ENCODE measurements around the gene EBI3.
"Not testable (repeated sequence)": the region's sequence is repeated elsewhere in the genome, so short reads cannot be mapped to it uniquely, and the experiment has no call there.

Gene EBI3

DNA sequence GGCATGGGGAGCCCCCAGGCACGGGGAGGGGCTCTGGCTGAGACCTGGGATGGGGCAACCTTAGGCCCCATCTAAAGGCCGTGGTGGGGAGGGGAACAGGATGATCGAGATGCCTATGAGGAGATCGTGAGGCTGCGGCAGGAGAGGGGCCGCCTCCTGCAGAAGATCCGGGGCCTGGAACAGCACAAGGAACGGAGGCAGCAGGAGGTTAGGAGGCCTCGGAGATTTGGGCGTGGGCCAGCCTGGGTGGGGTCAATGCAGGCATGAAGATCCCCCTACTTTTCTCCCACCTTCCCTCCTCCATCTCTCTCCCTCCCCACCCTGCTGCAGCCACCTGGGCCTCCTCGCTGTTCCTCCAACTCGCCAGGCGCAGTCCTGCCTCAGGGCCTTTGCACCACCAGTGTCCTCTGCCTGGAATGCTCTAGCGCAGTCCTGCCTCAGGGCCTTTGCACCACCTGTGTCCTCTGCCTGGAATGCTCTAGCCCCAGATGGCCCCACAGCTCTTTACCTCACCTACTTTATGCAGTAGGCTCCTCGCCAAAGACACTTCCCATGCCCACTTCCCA is 19.1 kb upstream of the EBI3 start:
- ChIA-PET POLR2A (no interaction called here), CTCF (interaction anchor here (0.7 to 3.6 kb wide), 2 partner anchors 21 to 192 kb away, joined by 3 to 24 read pairs; partner anchors contain the start of genes CHAF1A and EBI3)
- H3K4me3 ChIP-seq (ENCODE audit: low read depth, low read length) = no peak overlapping the region
- no peak for DNase-seq (ENCODE audit: low read depth, low spot score)
- TF ChIP-seq, protein P1, sequence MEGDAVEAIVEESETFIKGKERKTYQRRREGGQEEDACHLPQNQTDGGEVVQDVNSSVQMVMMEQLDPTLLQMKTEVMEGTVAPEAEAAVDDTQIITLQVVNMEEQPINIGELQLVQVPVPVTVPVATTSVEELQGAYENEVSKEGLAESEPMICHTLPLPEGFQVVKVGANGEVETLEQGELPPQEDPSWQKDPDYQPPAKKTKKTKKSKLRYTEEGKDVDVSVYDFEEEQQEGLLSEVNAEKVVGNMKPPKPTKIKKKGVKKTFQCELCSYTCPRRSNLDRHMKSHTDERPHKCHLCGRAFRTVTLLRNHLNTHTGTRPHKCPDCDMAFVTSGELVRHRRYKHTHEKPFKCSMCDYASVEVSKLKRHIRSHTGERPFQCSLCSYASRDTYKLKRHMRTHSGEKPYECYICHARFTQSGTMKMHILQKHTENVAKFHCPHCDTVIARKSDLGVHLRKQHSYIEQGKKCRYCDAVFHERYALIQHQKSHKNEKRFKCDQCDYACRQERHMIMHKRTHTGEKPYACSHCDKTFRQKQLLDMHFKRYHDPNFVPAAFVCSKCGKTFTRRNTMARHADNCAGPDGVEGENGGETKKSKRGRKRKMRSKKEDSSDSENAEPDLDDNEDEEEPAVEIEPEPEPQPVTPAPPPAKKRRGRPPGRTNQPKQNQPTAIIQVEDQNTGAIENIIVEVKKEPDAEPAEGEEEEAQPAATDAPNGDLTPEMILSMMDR (IDR thresholded peaks at IDR 0.05; ENCODE audit: insufficient read depth, low read length, missing control alignments) = no peak

DNA sequence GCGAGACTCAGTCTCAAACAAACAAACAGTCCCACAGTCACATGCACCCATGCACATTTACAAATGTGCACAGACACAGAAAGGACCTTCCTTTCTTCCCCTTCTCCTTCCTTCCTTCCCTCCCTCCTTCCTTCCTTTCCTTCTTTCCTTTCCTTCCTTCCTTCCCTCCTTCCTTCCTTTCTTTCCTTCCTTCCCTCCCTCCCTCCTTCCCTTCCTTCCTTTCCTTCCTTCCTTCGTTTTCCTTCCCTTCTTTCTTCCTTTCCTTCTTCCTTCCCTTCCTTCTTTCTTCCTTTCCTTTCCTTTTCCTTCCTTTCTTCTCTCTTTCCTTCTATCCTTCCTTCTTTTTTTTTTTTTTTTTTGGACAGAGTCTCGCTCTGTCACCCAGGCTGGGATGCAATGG is 16.2 kb upstream of the EBI3 start:
- no peak overlapping the region for H3K4me3 ChIP-seq (ENCODE audit: low read depth, low read length)
- no peak for DNase-seq (ENCODE audit: low read depth, low spot score)
- TF ChIP-seq, protein P1 (IDR thresholded peaks at IDR 0.05; ENCODE audit: insufficient read depth, low read length, missing control alignments) = no peak
- ChIA-PET POLR2A (interaction anchor here (0.7 kb wide), 1 partner anchor 7 kb away, joined by 4 read pairs; no protein-coding TSS in a partner anchor), CTCF (interaction anchor here (1.0 kb wide), 1 partner anchor 11 kb away, joined by 4 read pairs; no protein-coding TSS in a partner anchor)

DNA sequence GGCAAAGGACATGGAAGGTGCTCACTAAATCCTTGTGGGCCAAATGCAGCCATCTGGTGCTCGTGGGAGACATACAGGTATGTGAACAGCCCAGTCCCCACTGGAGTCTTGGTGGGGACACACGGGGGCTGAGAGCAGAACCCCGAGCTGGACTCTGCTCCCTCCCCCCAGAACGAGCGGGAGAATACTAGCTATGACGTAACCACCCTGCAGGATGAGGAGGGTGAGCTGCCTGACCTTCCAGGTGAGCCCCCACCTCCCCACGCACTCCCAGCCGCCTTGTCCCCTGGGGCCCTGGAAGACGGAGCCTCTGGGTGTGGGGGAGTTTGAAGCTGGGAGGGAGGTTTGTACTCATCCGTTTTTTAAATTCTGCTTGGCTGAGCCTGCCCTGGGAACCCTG is 13.5 kb upstream of the EBI3 start:
- TF ChIP-seq, protein P1 (IDR thresholded peaks at IDR 0.05; ENCODE audit: insufficient read depth, low read length, missing control alignments) = no peak
- CTCF ChIA-PET = interaction anchor here (0.7 to 4.6 kb wide), 3 partner anchors 8 to 16 kb away, joined by 3 to 25 read pairs (median 3); no protein-coding TSS in a partner anchor
- POLR2A ChIA-PET = no interaction called here

DNA sequence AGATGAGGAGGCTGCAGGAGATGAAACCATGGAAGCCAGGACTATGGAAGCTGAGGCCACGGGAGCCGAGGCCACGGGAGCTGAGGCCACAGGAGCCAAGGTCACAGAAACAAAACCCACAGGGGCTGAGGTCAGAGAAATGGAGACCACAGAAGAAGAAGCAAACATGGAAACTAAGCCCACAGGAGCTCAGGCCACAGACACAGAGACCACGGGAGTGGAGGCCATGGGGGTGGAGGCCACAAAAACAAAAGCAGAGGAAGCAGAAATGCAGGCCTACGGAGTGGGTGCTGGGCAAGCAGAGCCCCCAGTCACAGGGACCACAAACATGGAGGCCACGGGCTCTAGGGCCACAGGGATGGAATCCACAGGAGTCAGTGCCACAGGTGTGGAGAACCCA is 12.5 kb upstream of the EBI3 start:
- H3K4me3 ChIP-seq (ENCODE audit: low read depth, low read length) = no peak overlapping the region
- no peak for DNase-seq (ENCODE audit: low read depth, low spot score)
- ChIA-PET POLR2A (interaction anchor here (0.6 kb wide), 1 partner anchor 229 kb away, joined by 5 read pairs; no protein-coding TSS in a partner anchor), CTCF (interaction anchor here (0.9 to 4.6 kb wide), 3 partner anchors 9 to 27 kb away, joined by 3 to 25 read pairs (median 3); no protein-coding TSS in a partner anchor)
- TF ChIP-seq, protein P1 (IDR thresholded peaks at IDR 0.05; ENCODE audit: insufficient read depth, low read length, missing control alignments) = no peak

More for the DNA sequence above, 13.5 kb upstream of the EBI3 start:
- DNase-seq (ENCODE audit: low read depth, low spot score) = no peak
- no peak overlapping the region for H3K4me3 ChIP-seq (ENCODE audit: low read depth, low read length)

DNA sequence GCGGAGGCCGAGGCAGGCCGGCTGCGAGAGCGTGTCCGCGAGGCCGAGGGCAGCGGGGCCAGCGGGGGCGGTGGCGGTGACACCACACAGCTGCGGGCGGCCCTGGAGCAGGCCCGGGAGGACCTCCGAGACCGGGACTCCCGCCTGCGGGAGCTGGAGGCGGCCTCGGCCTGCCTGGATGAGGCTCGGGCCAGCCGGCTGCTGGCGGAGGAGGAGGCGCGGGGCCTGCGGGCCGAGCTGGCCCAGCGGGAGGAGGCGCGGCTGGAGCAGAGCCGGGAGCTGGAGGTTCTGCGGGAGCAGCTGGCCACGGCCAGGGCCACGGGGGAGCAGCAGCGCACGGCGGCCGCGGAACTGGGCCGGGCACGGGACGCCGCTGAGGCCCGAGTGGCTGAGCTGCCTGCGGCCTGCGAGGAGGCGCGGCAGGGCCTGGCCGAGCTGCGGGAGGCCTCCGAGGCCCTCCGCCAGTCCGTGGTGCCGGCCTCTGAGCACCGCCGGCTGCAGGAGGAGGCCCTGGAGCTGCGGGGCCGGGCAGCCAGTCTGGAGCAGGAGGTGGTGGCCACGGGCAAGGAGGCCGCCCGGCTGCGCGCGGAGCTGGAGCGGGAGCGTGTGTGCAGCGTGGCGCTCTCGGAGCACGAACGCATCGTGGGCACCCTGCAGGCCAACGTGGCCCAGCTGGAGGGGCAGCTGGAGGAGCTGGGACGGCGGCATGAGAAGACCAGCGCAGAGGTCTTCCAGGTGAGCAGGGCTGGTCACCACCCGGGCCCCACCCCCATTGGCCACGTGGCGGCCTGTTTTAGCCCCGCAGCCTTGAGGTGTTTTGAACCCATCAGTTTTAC is 11.7 kb upstream of the EBI3 start:
- H3K4me3 ChIP-seq (ENCODE audit: low read depth, low read length) = no peak overlapping the region
- TF ChIP-seq, protein P1 (IDR thresholded peaks at IDR 0.05; ENCODE audit: insufficient read depth, low read length, missing control alignments) = no peak
- ChIA-PET CTCF (interaction anchor here (0.9 to 4.6 kb wide), 3 partner anchors 10 to 28 kb away, joined by 3 to 25 read pairs (median 4); no protein-coding TSS in a partner anchor), POLR2A (interaction anchor here (0.6 kb wide), 1 partner anchor 230 kb away, joined by 5 read pairs; no protein-coding TSS in a partner anchor)
- DNase-seq (ENCODE audit: low read depth, low spot score) = no peak

DNA sequence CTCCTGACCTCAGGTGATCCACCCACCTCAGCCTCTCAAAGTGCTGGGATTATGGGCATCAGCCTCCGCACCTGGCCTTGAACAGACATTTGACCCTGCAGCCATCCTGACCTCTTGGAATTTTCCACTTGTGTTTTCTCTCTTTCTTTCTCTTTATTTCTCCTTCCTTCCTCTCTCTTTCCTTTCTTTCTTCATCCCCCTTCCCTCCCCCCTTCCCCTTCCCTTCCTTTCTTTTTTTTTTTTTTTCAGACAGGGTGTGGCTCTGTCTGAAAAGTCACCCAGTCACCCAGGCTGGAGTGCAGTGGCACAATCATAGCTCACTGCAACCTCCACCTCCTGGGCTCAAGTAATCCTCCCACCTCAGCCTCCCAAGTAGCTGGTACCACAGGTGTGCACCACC is 10.8 kb upstream of the EBI3 start:
- ChIA-PET POLR2A (interaction anchor here (0.7 kb wide), 1 partner anchor 670 kb away, joined by 3 read pairs; no protein-coding TSS in a partner anchor), CTCF (interaction anchor here (4.6 kb wide), 1 partner anchor 11 kb away, joined by 25 read pairs; no protein-coding TSS in a partner anchor)
- not testable (repeated sequence) for DNase-seq (ENCODE audit: low read depth, low spot score); H3K4me3 ChIP-seq (ENCODE audit: low read depth, low read length)

All from AG04449 (cell line).